Hypothalamus (tissue), 51 donors: ENCODE results near the gene COL9A3.

Source experiments
- DNase-seq, 51 donors: peaks; one replicate each; lab custom pipeline; 2025; lab: John Stamatoyannopoulos, UW

Gene COL9A3

GRCh38 chr20:62778058-62778457 is 38.8 kb upstream of the COL9A3 start:
- DNase-seq, result no peak

DNA sequence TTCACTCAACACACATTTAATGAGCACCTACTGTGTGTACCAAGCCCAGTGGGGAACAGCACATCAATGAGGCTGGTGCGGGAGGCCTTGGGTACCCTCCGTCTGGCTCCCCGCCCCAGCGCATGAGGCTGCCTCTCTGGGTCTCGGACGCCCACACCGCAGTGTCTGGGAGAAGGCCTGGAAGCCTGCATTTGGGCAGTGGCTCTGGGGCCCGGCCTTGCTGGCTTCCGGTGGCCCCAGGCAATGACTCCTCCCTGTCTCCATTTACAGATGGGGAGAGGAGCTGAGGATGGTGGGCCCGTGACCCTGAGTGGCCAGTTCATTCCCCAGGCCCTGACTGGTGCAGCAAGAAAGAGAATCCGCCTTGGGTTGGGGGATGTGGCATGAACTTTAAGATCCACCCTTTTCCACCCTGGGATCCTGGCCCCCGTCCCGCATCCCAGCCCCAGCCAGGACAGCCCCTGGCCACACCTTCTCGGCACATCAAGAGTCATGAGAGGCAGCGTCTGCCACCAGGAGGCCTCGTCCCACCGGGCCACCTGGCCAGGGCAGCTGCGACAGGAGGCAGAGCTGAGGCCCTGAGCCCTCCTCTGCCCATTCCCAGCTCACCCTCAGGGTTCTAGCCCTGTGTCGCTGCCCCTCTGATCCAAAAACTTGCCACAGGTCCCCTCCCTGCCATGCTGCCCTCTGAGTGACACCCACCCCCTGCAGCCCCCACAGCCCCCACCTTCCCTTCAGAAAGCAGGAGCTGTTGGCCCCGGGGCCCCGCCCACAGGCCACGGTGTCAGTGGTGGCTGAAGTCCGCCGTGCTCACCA is 38.0 kb upstream of the COL9A3 start:
- DNase-seq, result no peak

GRCh38 chr20:62779417-62779685 is 37.5 kb upstream of the COL9A3 start:
- no peak for DNase-seq

GRCh38 chr20:62780204-62780603 is 36.6 kb upstream of the COL9A3 start:
- no peak for DNase-seq

DNA sequence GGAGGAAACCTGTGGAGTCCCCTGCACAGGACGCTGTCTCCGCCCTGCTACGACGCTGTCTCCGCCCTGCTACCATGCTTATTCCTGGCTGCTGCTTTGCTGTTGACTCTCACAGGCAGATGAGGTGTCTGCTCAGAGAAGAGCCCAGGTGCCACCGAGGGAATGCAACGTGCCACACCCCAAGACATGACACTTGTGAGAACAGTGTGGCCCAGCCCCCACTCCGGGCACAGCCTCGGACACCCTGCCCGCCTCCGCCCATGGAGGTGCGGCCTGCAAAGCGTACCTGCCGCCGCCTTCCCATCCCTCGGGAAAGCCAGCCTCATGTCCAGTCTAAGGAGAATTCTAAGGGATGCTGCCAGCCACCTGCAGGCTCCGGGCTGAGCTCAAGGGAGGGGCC is 36.2 kb upstream of the COL9A3 start:
- DNase-seq, result no peak

DNA sequence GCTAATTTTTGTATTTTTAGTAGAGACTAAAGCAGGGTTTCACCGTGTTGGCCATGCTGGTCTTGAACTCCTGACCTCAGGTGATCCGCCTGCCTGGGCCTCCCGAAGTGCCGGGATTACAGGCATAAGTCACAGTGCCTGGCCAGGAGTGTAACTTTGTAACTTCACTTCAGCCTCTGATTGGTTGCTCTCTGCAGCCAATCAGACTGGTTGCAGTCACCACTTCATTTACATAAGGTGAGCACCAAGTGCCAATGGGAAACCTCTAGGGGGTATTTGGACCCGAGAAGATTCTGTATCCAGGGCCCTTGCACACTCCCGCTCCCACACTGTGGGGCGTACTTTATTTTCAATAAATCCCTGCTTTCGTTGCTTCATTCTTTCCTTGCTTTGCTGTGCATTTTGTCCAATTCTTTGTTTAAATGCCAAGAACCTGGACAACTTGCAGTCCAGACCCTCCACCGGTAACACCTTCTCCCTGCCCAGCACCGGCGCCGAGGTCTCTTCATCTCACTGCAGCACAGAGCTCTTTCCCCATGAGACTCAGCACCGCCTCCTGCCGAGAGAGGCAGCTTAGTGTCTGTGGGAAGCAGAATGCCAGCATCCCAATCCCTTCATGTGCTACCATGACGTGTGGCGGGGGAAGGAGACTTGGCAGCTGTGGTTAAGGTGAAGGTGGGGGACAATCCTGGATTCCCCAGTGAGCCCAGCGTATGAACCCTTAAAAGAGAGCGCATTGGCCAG is 34.5 kb upstream of the COL9A3 start:
- DNase-seq, result no peak

DNA sequence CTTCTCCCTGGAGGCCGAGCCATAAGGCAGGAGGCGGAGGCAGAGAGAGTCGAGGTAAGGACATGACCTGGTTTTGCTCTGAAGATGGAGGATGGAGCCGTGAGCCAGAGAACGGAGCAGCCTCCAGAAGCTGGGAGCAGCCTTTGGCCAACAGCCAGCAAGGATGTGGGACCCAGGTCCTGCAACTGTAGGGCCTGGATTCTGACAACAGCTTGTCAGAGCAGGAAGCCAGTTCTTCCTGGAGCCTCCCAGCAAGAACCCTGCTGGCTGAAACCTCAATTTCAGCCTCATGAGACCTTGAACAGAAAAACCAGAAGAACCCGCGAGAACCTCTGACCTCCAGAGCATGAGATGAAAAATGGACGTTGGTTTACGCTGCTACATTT is 34.0 kb upstream of the COL9A3 start:
- DNase-seq, result no peak

- no peak for DNase-seq
These were observed 32.4 kb upstream of the COL9A3 start for GRCh38 chr20:62784497-62784896.

DNA sequence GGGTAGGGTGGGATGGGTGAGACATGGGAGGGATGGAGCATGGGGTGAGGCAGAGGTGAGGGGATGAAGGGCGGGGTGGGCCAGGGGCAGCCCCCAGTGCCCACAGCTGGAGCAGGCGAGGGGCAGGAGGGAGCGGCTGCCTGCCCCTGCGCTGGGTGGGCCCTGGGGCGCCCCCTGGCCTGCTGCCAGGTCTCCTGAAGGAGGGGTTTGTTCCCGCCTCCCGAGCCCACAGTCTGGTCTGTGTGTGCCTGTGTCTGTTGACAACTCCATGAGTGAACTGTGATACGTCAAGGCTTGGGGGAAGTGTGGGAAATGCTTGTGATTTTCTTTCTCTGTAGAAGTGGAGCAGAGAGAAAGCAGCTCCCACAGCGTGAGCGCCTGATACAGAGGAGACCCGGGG is 31.5 kb upstream of the COL9A3 start:
- DNase-seq, result no peak

GRCh38 chr20:62786157-62786556 is 30.7 kb upstream of the COL9A3 start:
- peak in 2 of 51 donors; percentile 17 to 20 for DNase-seq

DNA sequence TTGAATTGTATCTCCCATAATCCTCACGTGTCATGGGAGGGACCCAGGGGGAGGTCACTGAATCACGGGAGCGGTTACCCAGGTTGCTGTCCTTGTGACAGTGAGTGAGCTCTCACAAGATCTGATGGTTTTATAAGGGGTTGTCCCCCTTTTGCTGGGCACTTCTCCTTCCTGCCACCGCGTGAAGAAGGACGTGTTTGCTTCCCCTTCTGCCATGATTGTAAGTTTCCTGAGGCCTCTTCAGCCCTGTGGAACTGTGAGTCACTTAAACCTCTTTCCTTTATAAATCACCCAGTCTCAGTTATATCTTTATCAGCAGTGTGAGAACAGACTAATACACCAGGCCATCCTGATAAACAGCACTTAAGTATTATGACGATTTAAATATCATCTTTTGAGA is 29.5 kb upstream of the COL9A3 start:
- DNase-seq, result no peak

DNA sequence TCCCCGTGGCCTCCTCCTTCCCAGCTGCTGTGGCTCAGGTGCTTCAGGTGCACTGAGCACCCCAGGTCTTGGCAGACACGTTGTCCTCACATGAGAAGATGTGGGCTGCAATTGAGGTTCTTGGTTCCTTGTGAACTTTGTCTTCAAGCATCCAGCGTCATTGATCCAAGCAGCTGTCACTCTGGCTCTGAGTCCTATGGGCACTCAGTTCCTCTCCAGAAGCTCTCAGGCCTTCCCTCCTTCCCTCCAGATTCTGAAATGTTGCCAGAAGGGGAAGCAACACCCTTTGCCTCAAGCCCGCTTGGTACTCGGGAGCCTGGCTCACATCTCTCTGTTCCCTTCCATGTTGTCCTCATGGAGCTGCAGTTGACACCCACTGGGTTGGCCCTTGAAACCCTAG is 29.0 kb upstream of the COL9A3 start:
- DNase-seq, result peak in 1 of 51 donors; percentile 15

DNA sequence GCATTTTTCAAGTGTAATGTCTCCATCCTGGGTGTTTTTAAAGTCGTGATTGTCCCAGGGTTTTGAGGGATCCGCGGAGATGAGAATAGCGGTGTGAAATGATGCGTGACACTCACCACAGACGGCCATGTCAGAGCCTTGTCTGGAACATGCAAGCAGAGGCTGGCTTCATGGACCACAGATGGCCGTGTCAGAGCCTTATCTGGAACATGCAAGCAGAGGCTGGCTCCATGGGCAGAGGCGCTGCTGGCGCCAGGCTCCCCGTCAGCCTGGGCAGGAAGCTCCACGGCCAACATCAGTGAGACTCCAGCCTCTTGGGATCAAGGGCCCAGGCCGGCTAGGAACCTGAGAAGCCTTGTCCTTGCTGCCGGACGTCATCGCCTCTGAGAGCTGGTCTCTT is 28.2 kb upstream of the COL9A3 start:
- DNase-seq, result peak in 1 of 51 donors; percentile 15

DNA sequence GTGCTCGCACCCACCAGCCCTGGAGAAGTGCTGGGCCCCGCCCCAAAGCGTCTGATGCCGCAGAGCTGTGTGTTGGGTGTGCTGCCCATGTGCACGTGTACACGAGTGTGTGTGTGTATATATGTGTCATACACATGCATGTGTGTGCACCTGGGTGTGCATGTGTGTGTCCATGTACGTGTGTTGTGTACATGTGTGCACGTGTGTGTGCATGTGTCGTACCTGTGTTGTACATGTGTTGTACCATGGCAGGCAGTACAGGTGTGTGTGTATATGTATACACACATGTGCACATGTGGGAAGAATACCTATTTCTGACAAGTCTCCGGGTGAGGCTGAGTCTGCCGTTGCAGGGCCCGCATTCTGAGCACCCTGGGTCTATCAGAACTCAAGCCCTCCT is 26.8 kb upstream of the COL9A3 start:
- no peak for DNase-seq

GRCh38 chr20:62791301-62792181 is 25.3 kb upstream of the COL9A3 start:
- peak in 49 of 51 donors; percentile 30 to 92 (median 80) for DNase-seq

- no peak for DNase-seq
These were observed 24.5 kb upstream of the COL9A3 start for GRCh38 chr20:62792182-62792939.

DNA sequence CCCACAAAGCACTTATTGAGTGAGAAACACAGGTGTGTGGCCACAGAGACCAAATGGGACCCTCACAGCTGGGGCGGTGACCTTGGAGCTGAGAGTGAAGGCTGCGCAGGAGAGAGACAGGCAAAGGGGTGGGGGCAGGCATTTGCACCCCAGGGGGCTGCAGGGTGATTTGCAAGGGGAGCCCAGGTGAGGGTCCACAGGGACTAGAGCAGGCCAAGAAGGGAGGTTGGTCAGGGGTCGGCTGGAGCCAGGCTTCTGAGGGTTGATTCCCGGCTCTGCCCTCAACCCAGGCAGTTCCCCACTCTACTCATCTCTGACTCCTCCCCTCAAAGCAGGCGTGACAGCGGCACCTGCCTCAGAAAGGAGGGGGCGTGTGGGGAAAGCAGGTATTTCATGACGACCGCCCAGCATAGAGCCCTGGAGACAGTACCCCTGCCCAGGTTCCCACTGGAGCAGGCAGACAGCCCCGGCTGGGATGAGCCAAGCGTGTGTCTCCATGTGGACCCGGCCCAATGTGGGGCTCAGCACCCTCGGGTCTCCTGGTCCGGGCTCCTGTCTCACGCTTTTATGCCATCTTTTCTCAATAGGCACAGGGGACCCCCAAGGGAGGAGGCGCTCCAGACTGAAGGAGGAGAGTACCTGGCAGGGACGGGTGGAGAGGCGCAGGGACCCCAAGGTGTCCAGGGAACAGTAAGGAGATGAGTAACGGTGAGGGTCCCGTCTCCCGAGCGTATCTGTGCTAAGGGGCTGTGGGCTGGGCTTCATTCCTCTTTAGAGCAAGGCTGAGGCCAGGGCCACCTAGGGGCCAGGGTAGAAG is 23.7 kb upstream of the COL9A3 start:
- no peak for DNase-seq

GRCh38 chr20:62793757-62794006 is 23.2 kb upstream of the COL9A3 start:
- DNase-seq, result peak in 1 of 51 donors; percentile 81

GRCh38 chr20:62794007-62794724 is 22.7 kb upstream of the COL9A3 start:
- DNase-seq, result peak; percentile 30 to 98 (median 93)
